NCI-H345 treated with DMSO at 0.1 percent for 48 hours (cell line): ENCODE results near the gene SPA17.
A peak's percentile ranks its signal among the peaks of the same experiment; 100 is the strongest.

Source experiments
- DNase-seq: peaks from one replicate; lab custom pipeline; 2025; ENCODE audit not compliant: unreplicated experiment; lab: John Stamatoyannopoulos, UW

SPA17 gene

GRCh38 chr11:124661553-124661952 is 12.2 kb upstream of the SPA17 start:
- DNase-seq: no peak

DNA sequence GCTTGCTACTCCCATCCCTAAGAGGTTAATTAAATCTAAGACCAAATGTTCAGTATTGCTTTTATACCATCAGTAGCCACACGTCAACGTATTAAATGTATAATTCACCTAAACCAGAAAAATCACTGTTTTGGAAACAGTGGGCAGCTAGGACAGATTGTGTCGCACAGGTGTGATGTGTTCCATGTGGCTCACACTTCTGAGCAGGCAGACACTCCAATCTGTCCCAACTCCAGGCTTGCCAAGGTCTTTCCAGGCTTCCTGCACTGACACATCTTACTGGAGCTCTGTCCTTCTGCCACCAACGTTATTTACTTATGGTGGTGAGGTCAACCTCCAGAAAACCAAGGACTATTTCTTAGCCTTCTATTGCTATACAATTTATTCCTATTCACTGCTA is 11.6 kb upstream of the SPA17 start:
- DNase-seq: no peak

- DNase-seq: no peak
Measured at GRCh38 chr11:124663861-124664260, 9.8 kb upstream of the SPA17 start.

- DNase-seq: no peak
Measured at GRCh38 chr11:124667601-124668000, 6.1 kb upstream of the SPA17 start.

- peak; percentile 35 for DNase-seq
Measured at GRCh38 chr11:124669193-124669592, 4.5 kb upstream of the SPA17 start.

DNA sequence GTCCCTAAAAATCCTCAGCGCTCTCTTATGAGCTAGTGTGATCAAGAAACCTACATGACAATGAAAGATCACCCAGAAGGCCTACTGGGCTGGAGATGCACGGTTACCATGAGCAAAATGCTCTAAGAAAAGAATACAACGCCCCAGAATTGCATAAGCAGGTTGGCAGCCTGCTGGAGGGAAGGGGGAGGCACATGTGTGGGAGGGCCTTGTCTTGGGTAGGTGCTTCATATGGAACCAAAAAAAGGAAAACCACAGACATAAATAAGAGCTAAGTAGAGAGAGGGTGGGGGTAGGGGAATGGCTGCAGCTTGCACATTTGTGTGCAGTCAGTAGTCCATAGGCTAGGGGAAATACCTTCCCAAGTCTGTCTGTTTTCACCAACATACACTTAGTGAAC is 3.0 kb upstream of the SPA17 start:
- no peak for DNase-seq

- DNase-seq: no peak
Measured at GRCh38 chr11:124672536-124673215, 1.0 kb upstream of the SPA17 start.

DNA sequence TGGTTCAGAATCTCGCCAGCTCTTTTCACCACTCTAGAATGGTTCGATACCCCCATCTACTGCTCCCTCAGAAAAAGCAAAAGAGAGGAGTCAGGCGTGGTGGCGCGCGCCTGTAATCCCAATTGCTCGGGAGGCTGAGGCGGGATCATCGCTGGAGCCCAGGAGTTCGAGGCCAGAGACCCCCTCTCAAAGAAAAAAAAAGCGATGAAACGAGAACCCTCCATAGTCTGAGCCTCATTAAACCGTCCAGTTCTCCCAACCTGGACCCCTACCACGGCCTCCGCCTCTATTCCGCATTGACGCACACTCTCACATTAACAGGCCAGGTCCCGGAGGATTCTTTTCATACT is 439 bp downstream of the SPA17 start:
- no peak for DNase-seq

DNA sequence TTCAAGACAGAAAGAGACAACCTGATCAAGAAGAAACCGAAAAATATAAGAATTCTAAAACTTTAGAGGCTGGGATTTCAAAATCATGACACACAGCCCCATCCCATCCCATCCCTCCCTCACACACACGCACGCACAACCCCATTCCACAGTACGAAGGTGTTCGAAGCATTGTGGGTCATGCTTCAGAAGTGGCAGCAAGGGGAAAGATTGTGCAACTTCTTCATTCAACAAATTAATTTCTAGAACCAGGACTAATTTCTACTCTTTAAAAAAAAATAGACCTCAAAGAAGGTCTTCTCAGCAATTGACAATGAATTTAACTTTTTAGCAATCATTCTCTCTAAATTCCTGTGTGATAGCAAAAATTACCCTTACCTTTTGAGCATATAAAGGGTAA is 867 bp downstream of the SPA17 start:
- no peak for DNase-seq

DNA sequence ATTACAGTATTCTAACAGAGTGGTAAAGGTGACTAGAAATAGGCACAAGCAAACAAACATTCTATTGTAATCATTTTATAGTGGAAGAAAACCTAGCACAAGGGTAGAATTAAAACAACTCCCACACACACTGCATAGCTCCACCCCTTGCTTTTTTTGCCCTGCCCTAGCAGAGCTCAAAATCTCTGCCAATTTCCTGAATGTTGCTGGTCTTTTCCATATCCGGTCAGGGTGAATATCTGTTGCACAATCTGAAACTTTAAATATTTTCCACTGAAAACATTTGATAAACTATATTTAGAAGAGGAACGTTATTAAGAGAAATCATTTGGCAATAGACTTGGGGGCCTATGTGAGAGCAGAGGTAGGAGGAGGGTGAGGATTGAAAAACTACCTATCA is 2.7 kb downstream of the SPA17 start:
- DNase-seq: no peak

DNA sequence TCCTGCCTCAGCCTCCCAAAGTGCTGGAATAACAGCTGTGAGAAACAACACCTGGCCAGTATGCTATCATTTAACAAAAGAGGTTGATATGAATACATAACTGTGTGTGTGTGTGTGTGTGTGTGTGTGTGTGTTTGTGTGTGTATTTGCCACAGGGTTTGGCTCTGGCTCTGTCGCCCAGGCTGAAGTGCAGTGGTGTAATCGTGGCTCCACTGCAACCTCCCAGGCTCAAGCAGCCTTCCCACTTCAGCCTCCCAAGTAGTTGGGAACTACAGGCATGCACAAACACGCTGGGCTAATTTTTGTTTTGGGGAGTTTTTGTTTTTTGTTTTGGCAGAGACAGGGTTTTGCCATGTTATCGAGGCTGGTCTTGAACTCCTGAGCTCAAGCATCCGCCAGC is 4.7 kb downstream of the SPA17 start:
- no peak for DNase-seq

DNA sequence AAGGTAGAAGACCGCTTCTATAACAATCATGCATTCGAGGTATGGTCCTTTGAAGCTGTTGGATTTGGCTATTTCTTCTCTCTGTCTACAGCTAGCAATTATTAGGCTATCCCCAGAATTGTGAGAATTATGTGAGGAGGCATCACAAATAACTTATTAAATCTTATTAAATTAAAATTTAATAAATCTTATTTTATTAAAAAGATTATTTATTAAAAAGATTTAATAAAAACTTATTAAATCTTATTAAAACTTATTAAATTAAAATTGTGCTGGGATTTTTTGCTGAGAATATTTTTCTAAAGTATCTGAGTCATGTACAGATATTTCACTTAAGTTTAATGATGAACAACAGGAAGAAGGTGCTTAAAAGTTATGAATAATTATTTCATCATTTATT is 7.7 kb downstream of the SPA17 start:
- DNase-seq: no peak

DNA sequence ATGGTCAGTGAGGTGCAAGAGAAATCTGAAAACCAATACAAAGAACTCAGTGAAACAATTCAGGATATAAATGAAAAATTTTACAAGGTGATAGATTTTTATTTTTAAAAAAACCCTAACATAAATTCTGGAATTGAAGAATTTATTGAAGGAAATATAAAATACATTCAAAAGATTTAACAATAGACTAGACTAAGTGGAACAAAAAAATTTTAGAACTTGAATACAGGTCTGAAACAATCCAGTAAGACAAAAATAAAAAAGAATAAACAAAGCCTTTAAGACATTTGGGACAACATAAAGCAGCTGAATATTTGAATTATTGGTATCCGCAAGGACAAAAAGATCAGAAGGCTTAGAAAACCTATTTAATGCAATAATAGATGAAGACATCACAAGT is 8.7 kb downstream of the SPA17 start:
- no peak for DNase-seq

DNA sequence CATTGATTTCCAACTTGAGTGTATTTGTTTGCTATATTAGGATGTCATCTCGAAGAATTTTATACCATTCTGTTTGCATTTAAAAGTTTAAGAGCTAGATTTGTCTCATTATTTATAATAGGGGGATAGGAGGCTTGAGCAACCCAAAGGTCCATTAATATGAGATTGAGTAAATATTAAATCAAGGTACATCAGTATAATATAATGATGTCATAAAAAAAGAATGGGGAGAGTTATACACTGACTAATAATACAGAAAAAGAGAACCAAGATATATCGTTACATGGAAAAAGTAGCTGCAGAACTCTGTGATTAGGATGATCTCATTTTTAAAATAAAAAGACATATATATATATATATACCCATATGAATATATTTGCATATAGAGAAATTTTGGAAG is 19.4 kb downstream of the SPA17 start:
- DNase-seq: no peak

DNA sequence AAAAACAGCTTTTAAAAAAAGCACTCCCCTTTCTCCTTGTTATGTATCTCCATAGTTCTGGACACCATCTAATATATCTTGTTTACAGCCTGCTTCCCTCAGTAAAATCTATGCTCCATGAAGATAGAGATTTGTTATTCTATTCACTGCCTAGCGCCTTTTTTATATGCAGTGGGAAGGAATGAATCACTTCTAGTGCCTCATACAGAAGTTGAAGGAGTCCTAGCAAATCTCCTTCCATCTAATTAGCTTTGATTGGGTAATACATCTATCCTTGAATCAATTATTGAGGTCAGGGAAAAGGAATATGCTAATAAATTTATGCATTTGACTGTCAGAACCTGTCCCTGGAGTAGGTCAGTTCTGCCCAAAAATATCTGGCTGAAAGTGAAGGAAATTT is 25.8 kb downstream of the SPA17 start:
- DNase-seq: no peak

DNA sequence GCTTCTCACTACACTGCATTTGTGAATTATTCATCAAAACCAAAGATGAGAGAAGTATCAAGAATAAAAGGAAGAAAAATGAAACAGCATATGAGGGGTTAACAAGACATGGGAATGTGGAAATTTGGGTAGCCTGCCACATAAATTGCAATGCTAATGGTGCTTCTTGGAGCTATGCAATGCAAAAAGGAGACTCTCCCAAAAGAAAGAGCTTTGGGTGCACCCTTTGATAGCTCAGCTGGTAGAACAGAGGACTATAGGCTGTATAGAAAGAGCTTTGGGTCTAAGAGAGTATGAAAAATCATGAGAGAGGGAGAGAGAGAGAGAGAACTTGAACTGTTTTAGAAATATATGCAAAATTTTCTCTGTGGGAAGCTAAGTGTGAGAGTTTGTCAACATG is 26.3 kb downstream of the SPA17 start:
- DNase-seq: no peak

DNA sequence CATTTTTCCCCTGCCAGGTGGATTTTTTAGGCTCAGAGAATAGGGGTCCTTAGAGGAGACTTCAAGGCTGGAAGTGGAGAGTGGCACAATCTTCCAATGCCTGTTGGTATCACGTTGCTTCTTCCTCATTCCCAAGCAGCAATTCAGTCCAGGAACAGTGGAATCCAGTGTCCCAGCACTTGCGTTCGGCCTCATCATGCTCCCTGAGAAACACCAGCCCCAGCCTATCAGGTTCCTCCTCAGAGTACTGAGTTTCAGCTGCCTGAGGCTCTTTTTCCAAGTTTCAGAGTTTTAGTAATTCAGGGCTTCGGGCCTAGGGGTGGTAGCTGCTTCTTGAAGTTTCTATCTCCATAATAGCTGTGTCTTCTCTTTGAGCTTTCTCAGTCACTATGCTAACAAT is 34.1 kb downstream of the SPA17 start:
- DNase-seq: no peak

DNA sequence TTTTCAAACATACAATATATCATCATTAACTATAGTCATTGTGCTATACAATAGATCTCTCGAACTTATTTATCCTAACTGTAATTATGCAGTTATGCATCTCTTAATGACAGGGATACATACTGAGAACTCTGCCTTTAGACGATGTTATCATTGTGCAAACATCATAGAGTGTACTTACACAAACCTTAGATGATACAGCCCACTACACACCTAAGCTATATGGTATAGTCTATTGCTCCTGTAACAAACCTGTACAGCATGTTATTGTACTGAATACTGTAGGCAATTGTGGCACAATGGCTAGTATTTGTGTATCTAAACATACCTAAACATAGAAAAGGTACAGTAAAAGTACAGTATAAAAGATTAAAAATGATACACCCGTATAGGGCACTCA is 38.7 kb downstream of the SPA17 start:
- DNase-seq: no peak

DNA sequence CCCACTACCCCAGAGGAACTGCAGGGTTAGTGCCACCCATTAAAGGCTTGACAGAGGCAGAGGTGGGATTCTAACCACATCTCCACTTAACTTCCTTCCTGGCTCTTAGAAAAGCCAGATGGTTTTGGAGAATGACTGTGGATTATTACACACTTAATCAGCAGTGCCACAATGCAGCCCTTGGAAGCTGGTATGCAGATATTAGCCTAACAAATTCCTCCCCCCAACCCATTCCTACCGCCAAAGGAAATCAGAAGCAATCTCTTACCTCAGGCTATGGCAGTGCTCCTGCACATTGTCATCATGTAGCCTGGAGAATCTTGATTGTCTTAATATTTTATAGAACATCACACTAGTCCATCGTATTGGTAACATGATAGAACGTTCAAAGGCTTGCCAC is 42.9 kb downstream of the SPA17 start:
- DNase-seq: no peak

- no peak for DNase-seq
Measured at GRCh38 chr11:124717421-124717785, 43.7 kb downstream of the SPA17 start.

GRCh38 chr11:124717786-124718651 is 44.3 kb downstream of the SPA17 start:
- DNase-seq: peak; percentile 46

DNA sequence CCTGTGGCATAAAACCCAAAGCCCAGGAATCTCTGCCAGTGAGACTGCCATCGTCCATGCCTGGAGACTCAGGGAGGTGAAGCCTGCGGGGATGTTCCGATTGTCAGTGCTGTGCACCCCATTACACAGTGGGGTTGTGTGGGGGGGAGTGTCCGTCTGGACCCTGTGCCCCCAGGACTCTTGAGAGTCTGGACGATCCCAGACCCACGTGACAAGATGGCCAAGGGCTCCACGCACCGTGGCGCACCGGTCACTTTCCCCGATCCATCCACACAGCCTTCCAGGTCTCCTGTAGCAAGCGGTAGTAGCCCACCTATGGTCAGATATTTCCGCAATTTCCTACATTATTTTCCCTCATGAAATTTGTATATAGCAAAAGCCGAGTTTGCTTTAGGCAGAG is 45.1 kb downstream of the SPA17 start:
- no peak for DNase-seq

DNA sequence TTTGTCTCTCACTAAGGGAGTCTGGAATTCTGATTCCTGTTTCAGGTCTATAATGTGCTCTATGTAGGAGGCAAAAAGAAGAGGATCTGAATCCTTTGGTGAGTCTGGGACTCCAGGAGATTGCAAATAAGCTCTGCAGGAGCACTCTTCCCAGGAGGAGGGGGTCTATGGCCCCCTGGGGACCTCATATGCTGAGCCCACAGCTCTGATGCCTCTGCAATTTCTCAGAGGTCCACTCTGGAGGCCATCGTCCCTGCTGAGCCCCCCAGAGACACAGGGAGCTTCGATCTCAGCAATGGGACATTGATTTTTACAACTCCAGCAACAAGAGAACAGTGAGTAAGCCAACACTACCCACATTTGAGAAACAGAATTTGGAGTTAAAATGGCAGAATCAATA is 45.8 kb downstream of the SPA17 start:
- no peak for DNase-seq
